ENCODE measurements around the gene TEX9.

The TEX9 gene

GRCh38 chr15:56337084-56337725 lies 28.0 kb upstream of the TEX9 start:
- Histone ChIP-seq H3K23ac (ENCODE audit: low read length) (no peak overlapping the region), H3K4me2 (ENCODE audit: low read length) (no peak overlapping the region), H3K36me3 (ENCODE audit: control insufficient read depth in 1 of 2, insufficient read depth in 2 of 2, low read length in 2 of 2) (no peaks in the 10 kb centered on the region), H3K4ac (ENCODE audit: low read depth, low read length) (no peak overlapping the region), H3K4me3 (ENCODE audit: low read depth, low read length) (no peak overlapping the region), H3K9me3 (ENCODE audit: insufficient read depth, low read depth, low read length) (no peaks in the 10 kb centered on the region), H2AFZ (ENCODE audit: insufficient read depth, low read length, poor library complexity) (no peak overlapping the region), H4K91ac (ENCODE audit: low read depth, low read length) (no peak overlapping the region), H2BK5ac (ENCODE audit: low read depth, low read length, poor library complexity) (no peak overlapping the region), H3K79me2 (ENCODE audit: control insufficient read depth, insufficient read depth, low read length, poor library complexity) (no peaks in the 10 kb centered on the region), H3K27ac (ENCODE audit: low read depth, low read length) (no peak overlapping the region), H3K4me1 (ENCODE audit: control insufficient read depth in 1 of 2, insufficient read depth in 2 of 2, low read length in 2 of 2) (no peaks in the 10 kb centered on the region), H3K27me3 (ENCODE audit: insufficient read depth, low read length) (no peaks in the 10 kb centered on the region), H3K14ac (ENCODE audit: low read length) (no peak overlapping the region), H2BK120ac (ENCODE audit: insufficient read depth, low read length, poor library complexity) (no peak overlapping the region), H2BK12ac (ENCODE audit: low read length) (no peak overlapping the region), H3K18ac (ENCODE audit: low read length) (no peak overlapping the region), H2AK5ac (ENCODE audit: low read length) (no peak overlapping the region), H4K12ac (ENCODE audit: low read depth, low read length) (no peak overlapping the region), H3K79me1 (ENCODE audit: low read length) (no peaks in the 10 kb centered on the region), H4K8ac (ENCODE audit: low read depth, low read length) (no peak overlapping the region), H3K9ac (ENCODE audit: low read length) (no peak overlapping the region)
- no CpG with 5 or more reads among the region's 2 CpGs for WGBS (ENCODE audit: extremely low coverage, insufficient coverage, insufficient read length)
- DNase-seq = no peak

- H2AFZ ChIP-seq (ENCODE audit: insufficient read depth, low read length, poor library complexity) = no peak overlapping the region
Measured at GRCh38 chr15:56339594-56339993, 25.6 kb upstream of the TEX9 start.

GRCh38 chr15:56341201-56341600 lies 24.0 kb upstream of the TEX9 start:
- Histone ChIP-seq H3K36me3 (ENCODE audit: control insufficient read depth in 1 of 2, insufficient read depth in 2 of 2, low read length in 2 of 2) (no peaks in the 10 kb centered on the region), H2BK120ac (ENCODE audit: insufficient read depth, low read length, poor library complexity) (no peak overlapping the region), H4K91ac (ENCODE audit: low read depth, low read length) (no peak overlapping the region), H3K4me1 (ENCODE audit: control insufficient read depth in 1 of 2, insufficient read depth in 2 of 2, low read length in 2 of 2) (no peaks in the 10 kb centered on the region), H2AK5ac (ENCODE audit: low read length) (no peak overlapping the region), H3K4me2 (ENCODE audit: low read length) (no peak overlapping the region), H2BK12ac (ENCODE audit: low read length) (no peak overlapping the region), H3K27ac (ENCODE audit: low read depth, low read length) (no peak overlapping the region), H3K14ac (ENCODE audit: low read length) (no peak overlapping the region), H4K8ac (ENCODE audit: low read depth, low read length) (no peak overlapping the region), H3K27me3 (ENCODE audit: insufficient read depth, low read length) (no peaks in the 10 kb centered on the region), H3K79me1 (ENCODE audit: low read length) (no peaks in the 10 kb centered on the region), H3K4me3 (ENCODE audit: low read depth, low read length) (no peak overlapping the region), H2AFZ (ENCODE audit: insufficient read depth, low read length, poor library complexity) (no peak overlapping the region), H3K23ac (ENCODE audit: low read length) (no peak overlapping the region), H3K9me3 (ENCODE audit: insufficient read depth, low read depth, low read length) (no peaks in the 10 kb centered on the region), H3K9ac (ENCODE audit: low read length) (no peak overlapping the region), H2BK5ac (ENCODE audit: low read depth, low read length, poor library complexity) (no peak overlapping the region), H3K18ac (ENCODE audit: low read length) (no peak overlapping the region), H4K12ac (ENCODE audit: low read depth, low read length) (no peak overlapping the region), H3K79me2 (ENCODE audit: control insufficient read depth, insufficient read depth, low read length, poor library complexity) (no peaks in the 10 kb centered on the region), H3K4ac (ENCODE audit: low read depth, low read length) (no peak overlapping the region)
- no CpG with 5 or more reads among the region's 3 CpGs for WGBS (ENCODE audit: extremely low coverage, insufficient coverage, insufficient read length)
- DNase-seq = peak; percentile 62 to 79

More at GRCh38 chr15:56339594-56339993, 25.6 kb upstream of the TEX9 start:
- Histone ChIP-seq H4K8ac (ENCODE audit: low read depth, low read length) (no peak overlapping the region), H3K4me3 (ENCODE audit: low read depth, low read length) (no peak overlapping the region), H3K14ac (ENCODE audit: low read length) (no peak overlapping the region), H3K27ac (ENCODE audit: low read depth, low read length) (no peak overlapping the region), H3K23ac (ENCODE audit: low read length) (no peak overlapping the region), H2BK5ac (ENCODE audit: low read depth, low read length, poor library complexity) (no peak overlapping the region), H3K27me3 (ENCODE audit: insufficient read depth, low read length) (no peaks in the 10 kb centered on the region), H4K91ac (ENCODE audit: low read depth, low read length) (no peak overlapping the region), H3K4me1 (ENCODE audit: control insufficient read depth in 1 of 2, insufficient read depth in 2 of 2, low read length in 2 of 2) (no peaks in the 10 kb centered on the region), H2BK120ac (ENCODE audit: insufficient read depth, low read length, poor library complexity) (no peak overlapping the region), H4K12ac (ENCODE audit: low read depth, low read length) (no peak overlapping the region), H3K9me3 (ENCODE audit: insufficient read depth, low read depth, low read length) (no peaks in the 10 kb centered on the region), H3K4ac (ENCODE audit: low read depth, low read length) (no peak overlapping the region), H3K9ac (ENCODE audit: low read length) (no peak overlapping the region), H3K36me3 (ENCODE audit: control insufficient read depth in 1 of 2, insufficient read depth in 2 of 2, low read length in 2 of 2) (no peaks in the 10 kb centered on the region), H3K79me2 (ENCODE audit: control insufficient read depth, insufficient read depth, low read length, poor library complexity) (no peaks in the 10 kb centered on the region), H2AK5ac (ENCODE audit: low read length) (no peak overlapping the region), H3K4me2 (ENCODE audit: low read length) (no peak overlapping the region), H2BK12ac (ENCODE audit: low read length) (no peak overlapping the region), H3K79me1 (ENCODE audit: low read length) (no peaks in the 10 kb centered on the region), H3K18ac (ENCODE audit: low read length) (no peak overlapping the region)
- peak; percentile 22 to 47 for DNase-seq
- no CpG with 5 or more reads among the region's 4 CpGs for WGBS (ENCODE audit: extremely low coverage, insufficient coverage, insufficient read length)

- Histone ChIP-seq H3K4me1 (ENCODE audit: control insufficient read depth in 1 of 2, insufficient read depth in 2 of 2, low read length in 2 of 2) (no peaks in the 10 kb centered on the region), H3K23ac (ENCODE audit: low read length) (no peak overlapping the region), H3K9ac (ENCODE audit: low read length) (no peak overlapping the region), H3K14ac (ENCODE audit: low read length) (no peak overlapping the region), H2BK5ac (ENCODE audit: low read depth, low read length, poor library complexity) (no peak overlapping the region), H4K12ac (ENCODE audit: low read depth, low read length) (no peak overlapping the region), H3K4ac (ENCODE audit: low read depth, low read length) (no peak overlapping the region), H3K36me3 (ENCODE audit: control insufficient read depth in 1 of 2, insufficient read depth in 2 of 2, low read length in 2 of 2) (no peaks in the 10 kb centered on the region), H3K27ac (ENCODE audit: low read depth, low read length) (no peak overlapping the region), H4K91ac (ENCODE audit: low read depth, low read length) (no peak overlapping the region), H2BK120ac (ENCODE audit: insufficient read depth, low read length, poor library complexity) (no peak overlapping the region), H2AFZ (ENCODE audit: insufficient read depth, low read length, poor library complexity) (no peak overlapping the region), H4K8ac (ENCODE audit: low read depth, low read length) (no peak overlapping the region), H3K4me2 (ENCODE audit: low read length) (no peak overlapping the region), H2BK12ac (ENCODE audit: low read length) (no peak overlapping the region), H2AK5ac (ENCODE audit: low read length) (no peak overlapping the region), H3K79me2 (ENCODE audit: control insufficient read depth, insufficient read depth, low read length, poor library complexity) (no peaks in the 10 kb centered on the region), H3K9me3 (ENCODE audit: insufficient read depth, low read depth, low read length) (no peaks in the 10 kb centered on the region), H3K4me3 (ENCODE audit: low read depth, low read length) (no peak overlapping the region), H3K27me3 (ENCODE audit: insufficient read depth, low read length) (no peaks in the 10 kb centered on the region), H3K18ac (ENCODE audit: low read length) (no peak overlapping the region), H3K79me1 (ENCODE audit: low read length) (no peaks in the 10 kb centered on the region)
- no CpG with 5 or more reads among the region's 1 CpG for WGBS (ENCODE audit: extremely low coverage, insufficient coverage, insufficient read length)
- DNase-seq = peak; percentile 33 to 70
Measured at GRCh38 chr15:56342653-56343052, 22.6 kb upstream of the TEX9 start.
